OCI-LY3 (cell line): ENCODE results near the gene SART1.

ENCODE experiments used
- CTCF ChIP-seq: fragments of 200-600, 300-600 bp; sonication (generic); IDR thresholded peaks from 2 replicates; pipeline ENCODE4 v1.5.1; 2014; ENCODE audit warnings: antibody characterized with exemption, low read length, low read depth
- EZH2phosphoT487 ChIP-seq: fragments of 200-600 bp; shearing (Covaris generic); IDR thresholded peaks from 2 replicates; pipeline ENCODE4 v1.6.1; 2018; ENCODE audit warnings: antibody characterized with exemption, mixed run types, low read depth

- TF ChIP-seq CTCF (no peak), EZH2phosphoT487 (no peak)
Observed at GRCh38 chr11:65944767-65945166, 16.8 kb upstream of the SART1 start.
